Renal pelvis (tissue), 4 donors: Measurements from ENCODE around the gene KCTD11. TPM values are rescaled to one million over a fixed set of nuclear protein-coding genes. Genes with fewer than 3 reads are reported as not detected.
"Not testable (repeated sequence)": the region's sequence is repeated elsewhere in the genome, so short reads cannot be mapped to it uniquely, and the experiment has no call there.

Source experiments
- DNase-seq: peaks from one replicate; pipeline ENCODE4 v3.0.0-alpha.2; 2013
- polyA plus RNA-seq, 3 donors: library from polyadenylated mRNA; unstranded; fragments of 120-200 nt; gene quantifications; one replicate each; pipeline ENCODE4 v1.2.1, GENCODE V29; 2013; ENCODE audit not compliant: insufficient read length in 3 of 3

Gene KCTD11
- polyA plus RNA-seq, 3 donors = 11.8 to 14.5 (median 13.1) TPM

DNA sequence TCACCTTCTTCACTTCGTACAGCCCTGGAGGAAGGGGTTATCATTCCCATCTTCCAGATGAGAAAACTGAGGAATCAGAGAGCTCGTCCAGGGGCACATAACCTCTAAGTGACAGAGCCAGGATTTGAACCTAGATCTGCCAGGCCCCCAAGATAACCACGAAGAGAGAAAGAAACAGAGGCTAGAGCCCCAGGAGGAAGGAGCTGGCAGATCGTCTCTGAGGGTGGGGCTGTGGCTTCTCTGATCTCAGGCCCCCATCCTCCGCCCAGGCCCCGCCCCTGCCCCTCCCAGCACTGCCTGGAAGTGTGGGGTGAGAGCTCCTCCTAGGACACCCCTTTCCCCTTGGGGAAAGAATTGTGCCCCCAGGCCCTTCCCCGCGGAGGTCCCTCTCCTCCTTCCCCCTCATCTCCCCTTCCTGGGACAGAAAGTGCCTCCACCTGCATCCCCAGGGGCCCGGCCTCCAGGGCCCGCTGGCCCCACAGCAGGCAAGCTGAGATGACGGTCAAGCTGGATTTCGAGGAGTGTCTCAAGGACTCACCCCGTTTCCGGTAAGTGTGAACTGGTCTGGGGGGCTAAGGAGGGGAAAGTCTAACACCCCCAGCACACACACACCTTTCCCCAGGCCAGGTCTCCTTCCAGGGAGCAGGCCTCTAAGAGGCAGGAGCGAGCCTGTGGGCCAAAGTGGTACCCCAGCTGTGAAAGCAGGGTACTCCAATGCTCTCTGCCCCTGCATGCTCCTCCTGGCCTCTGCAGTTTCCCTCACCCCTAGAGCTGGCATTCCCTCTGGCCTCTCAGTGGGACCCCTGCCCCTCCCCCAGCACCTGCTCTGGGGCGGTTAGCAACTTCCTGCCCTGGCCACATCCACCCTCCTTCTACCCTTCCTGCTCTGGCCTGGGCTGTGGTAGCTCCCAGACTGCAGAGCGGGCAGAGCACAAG, 15.5 kb upstream of the KCTD11 start, which contains the start of gene ACAP1:
Gene ACAP1 (plus strand): TSS at position 290 of the 936 bp plus-strand sequence. CDS start 206 bp downstream, at position 496.
- DNase-seq = no peak

DNA sequence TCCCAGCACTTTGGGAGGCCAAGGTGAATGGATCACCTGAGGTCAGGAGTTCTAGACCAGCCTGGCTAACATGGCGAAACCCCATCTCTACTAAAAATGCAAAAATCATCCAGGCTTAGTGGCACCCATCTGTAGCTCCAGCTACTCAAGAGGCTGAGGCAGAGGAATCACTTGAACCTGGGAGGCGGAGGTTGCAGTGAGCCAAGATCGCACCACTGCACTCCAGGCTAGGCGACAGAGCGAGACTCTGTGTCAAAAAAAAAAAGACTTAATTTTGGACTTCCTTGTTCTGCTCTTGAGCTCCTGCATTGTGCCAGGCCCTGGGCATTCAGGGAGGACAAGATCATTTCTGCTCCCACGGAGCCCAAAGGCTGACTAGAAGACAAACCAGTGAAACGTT, 14.4 kb upstream of the KCTD11 start:
- not testable (repeated sequence) for DNase-seq

DNA sequence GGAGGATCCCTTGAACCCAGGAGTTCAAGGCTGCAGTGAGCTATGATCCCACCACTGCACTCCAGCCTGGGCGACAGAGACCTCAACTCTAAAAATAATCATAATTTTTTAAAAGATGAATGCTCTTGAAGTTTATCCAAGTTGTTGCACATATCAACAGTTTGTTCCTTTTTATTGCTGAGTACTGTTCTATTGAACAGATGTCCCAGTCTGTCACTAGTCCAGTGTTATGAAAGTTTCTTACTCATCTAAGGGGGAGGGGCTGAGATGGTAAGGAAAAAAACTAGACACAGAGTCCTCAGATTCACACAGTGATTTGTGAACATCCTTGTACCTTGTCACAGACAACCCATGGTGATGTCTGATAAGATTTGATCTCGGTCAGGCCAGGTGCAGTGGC, 11.8 kb upstream of the KCTD11 start:
- no peak for DNase-seq

DNA sequence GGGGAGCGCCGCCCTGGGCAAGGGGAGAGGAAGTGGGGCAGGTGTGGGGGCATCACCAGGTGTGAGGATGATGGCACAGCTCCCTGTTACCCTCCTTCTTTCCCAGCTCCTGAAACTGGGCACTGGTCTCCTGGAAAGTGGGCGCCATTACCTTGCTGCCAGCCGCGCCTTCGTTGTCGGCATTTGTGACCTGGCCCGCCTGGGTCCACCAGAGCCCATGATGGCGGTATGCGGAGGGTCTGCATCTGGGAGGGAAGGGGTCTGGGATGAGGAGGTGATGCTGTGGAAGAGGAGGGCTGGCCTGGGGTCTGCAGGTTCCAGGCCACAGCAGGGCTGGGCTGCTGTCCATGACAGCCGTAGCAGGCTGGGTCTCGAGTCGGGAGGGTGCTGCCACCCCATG, 10.1 kb upstream of the KCTD11 start:
- no peak for DNase-seq

DNA sequence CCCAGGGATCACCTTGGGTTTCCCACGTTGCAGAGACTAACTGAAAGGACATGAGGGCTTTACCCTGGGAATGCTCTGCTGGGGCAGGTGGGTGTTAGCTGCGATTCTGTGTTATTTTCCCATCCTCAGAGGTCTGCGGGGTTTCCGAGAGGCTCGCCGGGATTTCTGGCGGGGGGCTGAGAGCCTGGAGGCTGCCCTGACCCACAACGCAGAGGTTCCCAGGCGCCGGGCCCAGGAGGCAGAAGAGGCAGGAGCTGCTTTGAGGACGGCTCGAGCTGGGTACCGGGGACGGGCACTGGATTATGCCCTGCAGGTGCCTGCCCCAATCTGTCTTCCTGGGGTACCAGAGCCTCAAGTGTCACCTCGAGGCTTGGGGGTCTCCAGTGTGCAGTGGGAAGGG, 8.7 kb upstream of the KCTD11 start:
- no peak for DNase-seq

DNA sequence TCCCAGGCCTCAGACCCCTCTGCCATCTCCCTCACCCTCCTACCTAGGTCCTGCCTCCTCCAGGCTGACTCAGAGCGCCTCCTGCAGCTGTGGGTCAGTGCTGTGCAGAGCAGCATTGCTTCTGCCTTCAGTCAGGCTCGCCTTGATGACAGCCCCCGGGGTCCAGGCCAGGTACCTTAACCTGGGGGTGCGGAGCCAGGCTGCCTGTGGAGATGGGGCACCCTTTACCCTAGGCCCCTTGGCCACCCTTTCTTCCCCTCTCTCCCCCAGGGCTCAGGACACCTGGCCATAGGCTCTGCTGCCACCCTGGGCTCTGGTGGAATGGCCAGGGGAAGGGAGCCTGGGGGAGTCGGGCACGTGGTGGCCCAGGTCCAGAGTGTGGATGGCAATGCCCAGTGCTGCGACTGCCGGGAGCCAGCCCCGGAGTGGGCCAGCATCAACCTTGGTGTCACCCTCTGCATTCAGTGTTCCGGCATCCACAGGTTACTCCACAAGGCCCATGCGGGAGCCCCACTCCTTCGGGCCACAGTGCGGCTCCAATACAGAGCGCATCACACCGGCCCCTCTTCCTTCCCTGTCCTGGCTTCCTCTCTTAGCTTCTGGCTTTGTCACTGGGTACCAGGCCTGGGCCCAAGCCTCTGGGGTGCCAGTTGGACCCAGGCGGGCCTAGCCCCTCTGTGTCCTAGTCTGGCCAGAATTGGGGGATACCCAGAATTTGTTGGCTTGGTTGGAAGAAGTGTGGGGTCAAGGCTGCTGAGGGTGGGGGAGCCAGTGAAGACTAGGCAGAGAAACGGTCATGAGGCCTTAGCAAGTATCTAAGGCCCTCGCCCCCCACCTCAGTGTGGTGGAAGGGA, 5.0 kb upstream of the KCTD11 start:
- DNase-seq = no peak

DNA sequence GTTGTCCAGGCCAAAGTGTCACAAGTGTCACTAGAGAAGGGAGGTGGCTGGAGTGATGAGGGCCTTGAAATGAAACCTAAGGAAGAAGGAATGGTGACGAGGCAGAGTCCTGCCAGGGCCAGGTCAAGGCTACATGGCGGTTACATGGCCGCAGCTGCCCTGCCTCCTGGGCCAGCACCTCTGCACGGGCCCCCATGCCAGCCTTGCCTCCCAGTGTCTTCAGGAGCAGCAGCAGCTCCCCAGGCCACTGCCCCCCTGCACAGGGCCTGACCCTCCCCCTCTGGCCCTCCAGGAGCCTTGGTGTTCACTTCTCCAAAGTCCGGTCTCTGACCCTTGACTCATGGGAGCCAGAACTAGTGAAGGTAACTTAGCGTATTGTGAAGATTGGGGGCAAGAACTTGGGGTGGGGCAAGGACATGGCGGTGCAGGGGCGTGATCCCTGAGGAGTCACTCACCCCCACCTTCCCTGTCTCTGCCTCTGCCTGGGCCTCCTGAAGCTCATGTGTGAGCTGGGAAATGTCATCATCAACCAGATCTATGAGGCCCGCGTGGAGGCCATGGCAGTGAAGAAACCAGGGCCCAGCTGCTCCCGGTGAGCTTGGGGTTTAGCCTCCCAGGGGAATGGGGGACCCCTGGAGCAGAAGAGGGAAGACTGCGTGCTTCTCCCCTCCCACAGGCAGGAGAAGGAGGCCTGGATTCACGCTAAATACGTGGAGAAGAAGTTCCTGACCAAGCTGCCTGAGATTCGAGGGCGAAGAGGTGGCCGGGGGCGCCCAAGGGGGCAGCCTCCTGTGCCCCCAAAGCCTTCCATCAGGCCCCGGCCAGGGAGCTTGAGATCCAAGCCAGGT, 4.1 kb upstream of the KCTD11 start:
- no peak for DNase-seq

DNA sequence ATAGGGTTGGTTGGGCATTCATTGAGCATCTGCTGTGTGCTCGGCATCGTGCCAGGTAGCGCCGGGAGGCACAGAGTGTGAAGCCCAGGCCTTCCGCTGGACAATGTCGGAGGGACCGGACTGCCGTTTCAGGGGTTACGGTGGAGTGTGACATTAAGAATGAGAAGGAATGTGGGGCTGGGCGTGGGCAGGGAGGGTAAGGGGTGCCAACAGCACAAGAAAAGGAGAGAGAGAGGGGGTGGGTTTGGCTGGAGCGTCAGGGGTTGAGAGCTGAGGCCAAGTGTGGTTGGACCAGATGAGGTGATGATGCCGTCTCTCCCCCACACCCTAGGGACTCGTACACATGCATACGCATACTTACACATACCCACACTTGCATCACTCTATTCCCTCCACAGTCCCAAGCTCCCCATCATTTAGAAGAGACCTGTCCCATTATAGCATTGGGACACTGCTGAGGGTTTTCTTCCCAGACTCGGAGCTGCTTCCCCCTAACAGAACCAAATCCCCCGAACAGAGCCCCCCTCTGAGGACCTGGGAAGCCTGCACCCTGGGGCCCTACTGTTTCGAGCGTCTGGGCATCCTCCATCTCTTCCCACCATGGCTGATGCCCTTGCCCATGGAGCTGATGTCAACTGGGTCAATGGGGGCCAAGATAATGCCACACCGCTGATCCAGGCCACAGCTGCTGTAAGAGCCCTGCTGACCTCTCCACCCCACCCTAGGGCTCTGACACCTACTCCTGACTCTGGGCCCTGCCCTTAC, 3.3 kb upstream of the KCTD11 start:
- no peak for DNase-seq

DNA sequence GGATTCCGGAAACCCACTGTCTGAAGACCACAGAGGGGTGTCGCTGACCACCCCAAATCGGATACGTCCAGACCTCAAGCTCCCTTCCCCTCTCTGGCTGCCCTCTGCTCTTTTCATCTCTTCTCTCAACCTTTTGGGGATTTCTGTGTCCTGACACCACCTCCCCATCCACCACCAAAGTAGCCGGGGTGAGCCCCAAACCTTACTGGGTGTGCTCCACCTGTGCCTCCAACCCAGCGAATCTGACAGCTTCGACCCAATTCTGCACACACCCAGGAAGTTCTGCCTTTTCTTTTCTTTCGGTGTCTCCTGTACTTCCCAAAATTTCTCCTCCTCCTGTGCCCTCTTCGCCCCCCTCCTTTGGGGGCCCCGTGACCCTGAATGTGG, 534 bp downstream of the KCTD11 start:
- no peak for DNase-seq

DNA sequence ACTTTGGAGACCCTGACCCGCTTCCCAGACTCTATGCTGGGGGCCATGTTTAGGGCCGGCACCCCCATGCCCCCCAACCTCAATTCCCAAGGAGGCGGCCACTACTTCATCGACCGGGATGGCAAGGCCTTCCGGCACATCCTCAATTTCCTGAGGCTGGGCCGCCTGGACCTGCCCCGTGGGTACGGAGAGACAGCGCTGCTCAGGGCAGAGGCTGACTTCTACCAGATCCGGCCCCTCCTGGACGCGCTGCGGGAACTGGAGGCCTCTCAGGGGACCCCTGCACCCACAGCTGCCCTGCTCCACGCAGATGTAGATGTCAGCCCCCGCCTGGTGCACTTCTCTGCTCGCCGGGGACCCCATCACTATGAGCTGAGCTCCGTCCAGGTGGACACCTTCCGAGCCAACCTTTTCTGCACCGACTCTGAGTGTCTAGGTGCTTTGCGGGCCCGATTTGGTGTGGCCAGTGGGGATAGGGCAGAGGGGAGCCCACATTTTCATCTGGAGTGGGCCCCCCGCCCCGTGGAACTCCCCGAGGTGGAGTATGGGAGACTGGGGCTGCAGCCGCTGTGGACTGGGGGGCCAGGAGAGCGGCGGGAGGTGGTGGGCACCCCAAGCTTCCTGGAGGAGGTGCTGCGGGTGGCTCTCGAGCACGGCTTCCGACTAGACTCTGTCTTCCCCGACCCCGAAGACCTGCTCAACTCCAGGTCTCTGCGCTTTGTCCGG, 1.1 kb downstream of the KCTD11 start:
- no peak for DNase-seq

DNA sequence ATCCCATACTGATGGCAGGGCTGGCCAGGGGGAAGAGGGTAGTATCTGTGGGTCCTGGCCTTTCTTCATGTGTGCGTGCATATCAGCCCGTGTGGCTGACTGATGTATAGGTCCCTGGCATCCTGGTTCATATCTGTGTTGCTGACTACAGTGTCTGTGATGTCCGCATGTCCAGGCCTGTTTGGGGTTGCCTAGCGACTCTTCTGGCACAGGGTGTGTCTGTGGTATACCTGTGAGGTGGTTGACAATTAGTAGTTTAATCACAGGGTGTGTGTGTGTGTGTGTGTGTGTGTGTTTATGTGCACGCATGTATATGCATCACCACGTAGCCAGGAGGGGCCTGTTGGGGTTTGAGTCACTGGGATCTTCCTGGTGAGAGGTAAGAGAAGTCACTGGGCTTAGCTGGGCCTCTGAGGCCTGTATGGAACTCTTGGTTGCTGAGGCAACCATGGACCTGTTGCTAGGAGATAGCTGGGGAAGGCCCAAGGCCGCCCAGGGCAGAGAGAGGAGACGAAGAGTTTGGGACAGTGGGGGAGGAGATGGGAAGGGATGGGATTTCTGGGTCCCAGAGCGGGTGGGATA, 2.4 kb downstream of the KCTD11 start:
- DNase-seq = no peak

DNA sequence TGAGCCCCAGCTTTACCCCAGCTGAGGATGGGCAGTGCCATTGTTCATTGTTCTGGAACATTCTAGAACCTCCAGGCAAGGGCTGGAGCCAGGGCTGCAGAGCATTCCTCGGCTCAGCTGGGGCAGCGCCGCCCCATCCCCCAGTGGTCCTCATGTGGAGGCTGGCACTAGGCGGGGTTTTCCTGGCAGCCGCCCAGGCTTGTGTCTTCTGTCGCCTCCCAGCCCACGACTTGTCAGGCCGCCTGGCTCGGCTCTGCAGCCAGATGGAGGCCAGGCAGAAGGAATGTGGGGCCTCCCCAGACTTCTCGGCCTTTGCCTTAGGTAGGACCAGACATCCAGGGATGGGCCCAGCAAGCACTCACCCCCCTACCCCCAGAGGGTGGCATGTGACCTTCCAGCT, 3.1 kb downstream of the KCTD11 start, which contains the start of gene TMEM95:
Gene TMEM95 (plus strand): TSS at position 104 of the 400 bp plus-strand sequence. CDS start 49 bp downstream, at position 153.
- DNase-seq = no peak

DNA sequence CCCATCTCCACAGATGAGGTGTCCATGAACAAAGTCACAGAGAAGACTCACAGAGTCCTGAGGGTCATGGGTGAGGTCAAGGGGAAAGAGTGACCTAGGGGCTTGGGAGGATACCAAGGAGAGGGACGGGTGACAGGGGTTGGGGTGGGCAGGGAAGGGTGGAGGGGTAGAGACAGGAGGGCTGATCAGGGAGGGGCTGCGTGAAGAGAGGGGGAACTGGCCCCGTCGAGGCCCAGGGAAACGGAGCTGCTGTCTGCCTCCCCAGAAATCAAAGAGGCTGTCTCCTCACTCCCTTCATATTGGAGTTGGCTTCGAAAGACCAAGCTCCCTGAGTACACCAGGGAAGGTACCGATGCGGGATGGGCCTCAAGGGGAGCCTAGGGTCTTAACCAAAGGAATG, 3.6 kb downstream of the KCTD11 start:
- no peak for DNase-seq

DNA sequence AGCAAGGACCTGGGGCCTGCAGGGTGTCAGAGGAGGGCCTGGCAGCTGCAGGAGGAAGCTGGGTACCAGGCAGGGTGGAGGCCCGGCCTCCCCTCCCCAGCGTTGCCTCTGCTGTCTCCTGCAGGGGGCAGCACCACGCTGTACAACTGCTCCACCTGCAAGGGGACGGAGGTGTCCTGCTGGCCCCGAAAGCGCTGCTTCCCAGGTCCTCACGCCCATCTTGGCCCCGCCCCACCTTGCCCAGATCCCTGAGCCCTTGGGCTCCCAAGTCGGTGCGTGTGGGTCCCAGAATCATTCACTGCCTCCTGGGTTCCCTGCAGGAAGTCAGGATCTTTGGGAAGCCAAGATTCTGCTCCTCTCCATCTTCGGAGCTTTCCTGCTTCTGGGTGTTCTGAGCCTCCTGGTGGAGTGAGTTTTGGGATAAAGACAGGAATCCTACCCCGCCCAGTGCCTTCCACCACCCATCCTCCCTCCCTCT, 4.1 kb downstream of the KCTD11 start:
- peak; percentile 71 for DNase-seq

DNA sequence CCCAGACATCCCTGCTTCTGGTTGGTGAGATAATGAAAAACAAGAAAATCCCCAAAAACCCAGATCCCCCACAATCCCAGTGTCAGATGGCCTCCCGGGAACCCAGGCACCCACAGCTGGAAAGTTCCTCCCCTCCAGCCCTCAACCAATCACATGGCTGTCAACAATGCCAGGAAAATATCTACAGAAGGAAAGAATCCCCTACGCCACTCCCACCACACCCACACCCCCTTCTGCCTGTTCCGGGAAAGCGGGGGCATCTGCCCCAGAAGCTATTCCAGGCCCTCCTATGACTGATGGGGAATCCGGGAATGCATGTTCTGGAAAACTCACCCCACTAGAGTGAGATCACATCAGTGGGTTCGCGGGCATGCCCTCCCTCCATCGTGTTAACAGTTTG, 4.8 kb downstream of the KCTD11 start:
- DNase-seq = no peak

DNA sequence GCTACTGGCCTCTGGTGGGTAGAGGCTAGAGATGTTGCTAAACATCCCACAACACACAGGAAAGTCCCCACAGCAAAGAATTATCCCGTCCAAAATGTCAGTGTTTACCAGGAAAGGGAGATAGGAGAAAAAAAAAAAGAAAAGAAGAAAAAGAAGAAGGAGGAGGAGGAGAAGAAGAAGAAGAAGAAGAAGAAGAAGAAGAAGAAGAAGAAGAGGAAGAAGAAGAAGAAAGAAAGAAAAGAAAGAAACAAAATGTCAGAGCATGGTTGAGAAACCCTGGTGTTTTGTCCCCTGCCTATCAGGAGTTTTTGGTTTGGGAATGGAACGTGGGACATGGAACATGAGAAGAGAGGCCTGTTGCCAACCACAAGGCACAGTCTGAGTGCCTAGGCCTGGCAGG, 5.4 kb downstream of the KCTD11 start:
- DNase-seq = no peak

DNA sequence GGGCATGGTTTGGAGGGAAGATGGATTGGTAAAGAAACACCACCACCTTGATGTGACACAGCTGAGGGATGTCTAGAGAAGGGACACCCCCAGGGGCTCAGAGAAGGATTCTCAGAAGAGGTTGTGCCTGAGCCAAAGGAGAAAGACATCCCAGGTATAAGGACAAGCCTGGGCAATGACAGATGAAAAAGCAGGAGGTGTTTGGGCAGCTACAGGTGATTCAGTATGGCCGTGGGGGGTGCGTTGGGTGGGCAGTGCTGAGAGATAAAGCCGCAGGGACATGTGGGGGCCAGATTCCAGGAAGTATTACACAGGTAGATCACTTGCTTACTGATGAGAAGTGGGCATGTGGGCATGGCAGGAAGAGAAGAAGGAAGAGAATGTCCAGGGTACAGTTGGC, 9.9 kb downstream of the KCTD11 start:
- no peak for DNase-seq

DNA sequence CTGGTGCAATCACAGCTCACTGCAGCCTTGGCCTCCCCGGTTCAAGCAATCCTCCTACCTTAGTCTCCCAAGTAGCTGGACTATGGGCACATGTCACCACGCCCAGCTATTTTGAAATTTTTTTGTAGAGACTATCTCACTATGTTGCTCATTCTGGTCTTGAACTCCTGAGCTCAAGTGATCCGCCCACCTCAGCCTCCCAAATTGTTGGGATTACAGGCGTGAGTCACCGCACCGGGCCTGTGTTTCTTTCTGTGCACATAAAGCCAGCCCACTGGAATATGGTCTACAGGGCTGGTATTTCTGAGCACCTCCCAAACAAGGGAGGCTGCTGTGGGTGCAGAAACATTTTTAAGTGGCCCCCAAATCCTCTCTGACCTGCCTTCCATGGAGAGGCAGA, 11.3 kb downstream of the KCTD11 start:
- no peak for DNase-seq

DNA sequence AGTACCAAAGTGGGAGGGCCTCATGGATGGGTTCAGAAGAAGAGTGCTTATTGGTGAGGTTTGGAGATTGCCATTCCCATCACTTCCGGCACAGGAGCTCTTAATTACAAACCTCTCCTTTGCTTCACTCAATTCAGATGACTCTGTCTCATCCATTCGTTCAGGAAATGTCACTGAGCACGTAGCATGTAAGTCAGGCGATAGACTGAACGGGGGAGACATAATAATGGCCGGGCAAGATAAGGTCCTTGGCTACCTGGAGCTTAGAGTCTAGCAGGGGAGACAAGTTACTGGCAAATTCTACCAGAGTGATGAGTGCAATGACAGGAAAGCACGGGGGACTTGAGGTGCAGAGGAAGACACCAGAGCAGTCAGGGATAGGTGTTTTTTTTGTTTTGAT, 14.0 kb downstream of the KCTD11 start:
- DNase-seq = not testable (repeated sequence)

DNA sequence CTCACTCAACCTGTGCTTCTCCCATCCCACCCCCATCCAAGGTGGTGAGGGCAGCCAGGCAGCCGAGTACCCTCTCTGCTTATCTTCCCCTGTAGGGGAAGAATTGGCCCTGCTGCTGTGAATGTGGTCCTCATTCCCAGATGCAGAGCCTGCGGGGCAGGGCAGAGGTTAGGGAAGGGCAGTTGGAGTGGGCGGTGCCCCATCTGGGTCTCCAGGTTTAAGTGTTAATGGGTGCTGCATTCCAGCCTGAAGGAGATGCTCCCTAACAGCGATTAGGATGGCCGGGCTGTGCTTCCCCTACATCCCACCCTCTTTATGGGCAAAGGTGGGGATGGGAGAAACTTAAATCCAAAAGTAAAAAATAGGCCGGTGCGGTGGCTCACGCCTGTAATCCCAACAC, 15.1 kb downstream of the KCTD11 start:
- no peak for DNase-seq
